Measurements from ENCODE around the gene KCNC3. TPM values are rescaled to one million over a fixed set of nuclear protein-coding genes. Genes with fewer than 3 reads are reported as not detected.

The KCNC3 gene
- total RNA-seq, 4 donors from 2014 or later: 0.32 to 0.69 (median 0.37) TPM

DNA sequence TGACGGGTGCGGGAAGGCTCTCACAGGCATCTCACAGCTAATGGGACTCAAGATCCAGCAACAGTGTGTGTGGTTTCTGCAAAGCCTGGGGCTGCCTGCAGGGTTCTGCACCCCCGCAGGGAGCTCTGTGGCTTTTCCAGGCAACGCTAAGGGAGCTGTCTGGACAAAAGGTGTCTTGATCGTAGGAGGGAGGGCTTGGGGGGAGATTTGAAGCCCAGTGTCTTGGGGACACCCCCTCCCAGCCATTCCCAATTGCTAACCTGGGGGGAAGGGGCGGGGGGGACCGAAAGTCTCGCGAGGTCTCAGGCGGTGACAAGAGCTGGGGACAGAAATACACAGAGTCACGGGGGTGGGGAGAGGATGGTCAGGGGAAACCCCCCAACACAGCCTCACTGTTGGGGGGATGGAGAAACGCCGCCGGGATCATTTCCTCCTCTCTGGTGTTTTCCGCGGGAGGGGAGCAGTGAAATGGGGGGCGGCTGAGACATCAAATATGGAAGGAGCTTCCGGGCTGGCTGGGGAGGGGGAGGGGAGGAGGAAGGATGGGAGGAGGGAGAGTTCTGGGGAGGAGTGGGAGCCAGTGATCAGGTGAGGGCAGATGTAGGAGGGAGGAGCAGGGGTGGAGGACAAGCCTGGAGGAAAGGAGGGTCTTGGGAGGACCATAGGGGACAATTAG lies 13.3 kb downstream of the KCNC3 start:
- Histone ChIP-seq H3K4me3 (no peak overlapping the region), H3K27me3 (peaks cover 3 to 92% (median 44%) of the 10 kb centered on the region in 4 donors), H3K36me3 (no peaks in the 10 kb centered on the region), H3K4me1 (peaks cover 0 to 30% (median 9%) of the 10 kb centered on the region in 4 donors), H3K27ac (replicated peaks in 1 of 4) (no peak overlapping the region), H3K9me3 (no peaks in the 10 kb centered on the region)
- intact Hi-C loops (cut with DNase I): no loop called here
- WGBS: 9% methylated on average over 13 of the region's 18 CpGs
- TF ChIP-seq, protein P1, sequence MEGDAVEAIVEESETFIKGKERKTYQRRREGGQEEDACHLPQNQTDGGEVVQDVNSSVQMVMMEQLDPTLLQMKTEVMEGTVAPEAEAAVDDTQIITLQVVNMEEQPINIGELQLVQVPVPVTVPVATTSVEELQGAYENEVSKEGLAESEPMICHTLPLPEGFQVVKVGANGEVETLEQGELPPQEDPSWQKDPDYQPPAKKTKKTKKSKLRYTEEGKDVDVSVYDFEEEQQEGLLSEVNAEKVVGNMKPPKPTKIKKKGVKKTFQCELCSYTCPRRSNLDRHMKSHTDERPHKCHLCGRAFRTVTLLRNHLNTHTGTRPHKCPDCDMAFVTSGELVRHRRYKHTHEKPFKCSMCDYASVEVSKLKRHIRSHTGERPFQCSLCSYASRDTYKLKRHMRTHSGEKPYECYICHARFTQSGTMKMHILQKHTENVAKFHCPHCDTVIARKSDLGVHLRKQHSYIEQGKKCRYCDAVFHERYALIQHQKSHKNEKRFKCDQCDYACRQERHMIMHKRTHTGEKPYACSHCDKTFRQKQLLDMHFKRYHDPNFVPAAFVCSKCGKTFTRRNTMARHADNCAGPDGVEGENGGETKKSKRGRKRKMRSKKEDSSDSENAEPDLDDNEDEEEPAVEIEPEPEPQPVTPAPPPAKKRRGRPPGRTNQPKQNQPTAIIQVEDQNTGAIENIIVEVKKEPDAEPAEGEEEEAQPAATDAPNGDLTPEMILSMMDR (IDR thresholded peaks at IDR 0.05): no peak
- TF ChIP-seq POLR2AphosphoS5 (IDR thresholded peaks at IDR 0.05) (no peak), EP300 (IDR thresholded peaks at IDR 0.05) (no peak), POLR2A (IDR thresholded peaks at IDR 0.05; ENCODE audit: low read depth) (no peak)
- no peak for DNase-seq (ENCODE audit: extremely low spot score)

DNA sequence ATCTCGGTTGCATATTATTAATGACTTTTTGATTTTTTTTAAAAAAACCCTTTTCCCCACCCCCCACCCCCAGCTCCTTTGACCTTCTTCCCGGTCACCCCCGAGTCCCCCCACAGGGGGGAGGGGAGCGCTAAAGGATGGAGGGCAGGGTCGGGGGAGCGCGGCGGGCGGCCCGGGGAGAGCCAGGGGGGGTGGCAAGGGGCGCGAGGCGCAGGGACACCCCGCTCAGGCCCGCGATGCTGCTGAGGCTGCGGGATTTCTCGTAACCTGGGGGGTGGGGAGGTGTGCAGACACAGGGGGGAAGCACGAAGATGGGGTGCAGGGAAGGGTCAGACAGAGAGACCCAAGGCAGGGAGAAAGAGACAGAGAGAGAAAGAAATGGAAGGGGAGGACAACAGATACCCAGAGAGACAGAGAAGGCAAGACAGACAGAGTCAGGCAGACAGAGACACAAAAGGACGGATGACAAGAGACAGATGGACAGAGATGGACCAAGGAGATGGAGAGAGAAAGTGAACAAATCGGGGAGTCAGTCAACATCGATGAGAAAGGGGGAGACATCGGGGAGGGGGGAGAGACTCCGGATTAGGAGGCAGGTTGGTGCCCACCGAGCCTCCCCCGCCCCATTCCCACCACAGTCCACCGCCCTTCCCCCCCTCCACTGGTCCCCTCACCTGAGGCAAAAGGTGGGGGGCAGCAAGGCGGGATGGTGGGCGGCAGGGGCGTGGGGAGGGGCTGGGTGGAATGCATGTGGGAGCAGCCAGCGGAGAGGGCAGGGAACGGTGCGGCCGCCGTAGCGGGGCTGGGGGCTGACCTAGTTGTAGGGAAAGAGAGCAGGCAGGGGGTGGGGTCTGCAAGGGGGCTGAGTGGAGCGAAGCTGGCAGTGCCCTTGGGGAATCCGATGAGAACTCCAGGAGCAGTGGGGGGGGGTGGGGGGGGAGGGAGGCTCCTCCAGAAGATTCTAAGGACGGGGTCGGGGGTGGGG lies 14.2 kb downstream of the KCNC3 start:
- intact Hi-C loops (cut with DNase I): no loop called here
- 3% methylated on average over 28 of the region's 40 CpGs for WGBS
- no peak for DNase-seq (ENCODE audit: extremely low spot score)
- Histone ChIP-seq H3K27me3 (peaks cover 3 to 92% (median 47%) of the 10 kb centered on the region in 4 donors), H3K4me3 (no peak overlapping the region), H3K4me1 (peaks cover 0 to 30% (median 9%) of the 10 kb centered on the region in 4 donors), H3K27ac (replicated peaks in 1 of 4) (no peak overlapping the region), H3K9me3 (no peaks in the 10 kb centered on the region), H3K36me3 (no peaks in the 10 kb centered on the region)
- no peak for TF ChIP-seq EP300 (IDR thresholded peaks at IDR 0.05)
- no peak for TF ChIP-seq POLR2AphosphoS5 (IDR thresholded peaks at IDR 0.05)
- TF ChIP-seq, protein P1 (IDR thresholded peaks at IDR 0.05): no peak
- no peak for TF ChIP-seq POLR2A (IDR thresholded peaks at IDR 0.05; ENCODE audit: low read depth)

- Histone ChIP-seq H3K4me1 (peaks cover 0 to 30% (median 9%) of the 10 kb centered on the region in 4 donors), H3K27me3 (peaks cover 3 to 88% (median 47%) of the 10 kb centered on the region in 4 donors), H3K36me3 (peaks cover 0 to 7% (median 2%) of the 10 kb centered on the region in 4 donors), H3K9me3 (no peaks in the 10 kb centered on the region), H3K4me3 (no peak overlapping the region), H3K27ac (replicated peaks in 1 of 4) (no peak overlapping the region)
- intact Hi-C loops (cut with DNase I): no loop called here
- no peak for DNase-seq (ENCODE audit: extremely low spot score)
- TF ChIP-seq POLR2A (IDR thresholded peaks at IDR 0.05; ENCODE audit: low read depth): no peak
- TF ChIP-seq POLR2AphosphoS5 (IDR thresholded peaks at IDR 0.05): no peak
- no peak for TF ChIP-seq EP300 (IDR thresholded peaks at IDR 0.05)
- 6% methylated on average over 16 of the region's 20 CpGs for WGBS
Measured at GRCh38 chr19:50313812-50314536, 15.2 kb downstream of the KCNC3 start.

GRCh38 chr19:50312967-50313811 lies 16.0 kb downstream of the KCNC3 start:
- no peak overlapping the region for H3K4me3 ChIP-seq
- TF ChIP-seq, protein P1 (IDR thresholded peaks at IDR 0.05): no peak
- TF ChIP-seq POLR2AphosphoS5 (IDR thresholded peaks at IDR 0.05): no peak
- TF ChIP-seq POLR2A (IDR thresholded peaks at IDR 0.05; ENCODE audit: low read depth): no peak
- TF ChIP-seq EP300 (IDR thresholded peaks at IDR 0.05): no peak

More at GRCh38 chr19:50312967-50313811, 16.0 kb downstream of the KCNC3 start:
- no peak overlapping the region for H3K27ac ChIP-seq (replicated peaks in 1 of 4)
- peaks cover 3 to 87% (median 47%) of the 10 kb centered on the region in 4 donors for H3K27me3 ChIP-seq
- intact Hi-C loops (cut with DNase I): no loop called here
- H3K36me3 ChIP-seq: peaks cover 0 to 10% (median 4%) of the 10 kb centered on the region in 4 donors
- 11% methylated on average over 22 of the region's 27 CpGs for WGBS
- H3K4me1 ChIP-seq: peaks cover 0 to 30% (median 9%) of the 10 kb centered on the region in 4 donors
- peaks cover 0 to 3% (median under 1%) of the 10 kb centered on the region in 4 donors for H3K9me3 ChIP-seq
- no peak for DNase-seq (ENCODE audit: extremely low spot score)
